ENCODE results near the gene GPC1.

- TF ChIP-seq CTCF (conservative IDR thresholded peaks at IDR 0.05 in 1 of 2, IDR thresholded peaks at IDR 0.05 in 1 of 2; ENCODE audit: low read depth in 1 of 2, low read length in 2 of 2) (no peak), EZH2 (IDR thresholded peaks at IDR 0.05; ENCODE audit: low read length, missing control alignments) (no peak)
Measured at GRCh38 chr2:240418311-240418710, 17.2 kb upstream of the GPC1 start.

Measured in fibroblast of lung (primary cell).